Mesothelial cell of epicardium (in vitro differentiated cells): ENCODE measurements around the gene KPNA1. TPM values are rescaled to one million over a fixed set of nuclear protein-coding genes. Genes with fewer than 3 reads are reported as not detected.

Source experiments
- DNase-seq, 2 experiments: peaks; one replicate each; pipeline ENCODE4 v3.0.0; 2021; ENCODE audit warnings: low spot score in 2 of 2; ENCODE audit not compliant: unreplicated experiment in 2 of 2
- H3K27ac Mint-ChIP-seq: 2 replicates; pipeline ENCODE4 v1.8.0; 2021; ENCODE audit warnings: mixed read lengths
- H3K27me3 Mint-ChIP-seq: 2 replicates; pipeline ENCODE4 v1.8.0; 2021; ENCODE audit warnings: low read depth, mixed read lengths
- H3K36me3 Mint-ChIP-seq: 2 replicates; pipeline ENCODE4 v1.8.0; 2021; ENCODE audit warnings: mixed read lengths
- H3K4me1 Mint-ChIP-seq: 2 replicates; pipeline ENCODE4 v1.8.0; 2021; ENCODE audit warnings: mixed read lengths
- H3K4me3 Mint-ChIP-seq: 2 replicates; pipeline ENCODE4 v1.8.0; 2021; ENCODE audit warnings: mild to moderate bottlenecking, moderate library complexity, mixed read lengths
- H3K9me3 Mint-ChIP-seq: 2 replicates; pipeline ENCODE4 v1.8.0; 2021; ENCODE audit warnings: mixed read lengths
- CTCF ChIP-seq: fragments of 200-600 bp; sonication (generic); IDR thresholded peaks from one replicate; pipeline ENCODE4 v1.5.0; 2021; ENCODE audit warnings: antibody characterized with exemption; ENCODE audit not compliant: unreplicated experiment
- total RNA-seq: library from RNA; stranded (reverse); gene quantifications from 3 replicates; pipeline ENCODE4 v1.2.1, GENCODE V29; 2021

KPNA1 gene
- total RNA-seq, 1 donor from 2014 or later, result 66.3 TPM

GRCh38 chr3:122535964-122536631 is 21.4 kb upstream of the KPNA1 start:
- no peak for TF ChIP-seq CTCF
- Mint-ChIP-seq H3K27ac (no peak overlapping the region), H3K9me3 (no peaks in the 10 kb centered on the region), H3K4me3 (no peak overlapping the region), H3K27me3 (no peaks in the 10 kb centered on the region), H3K36me3 (peaks cover 48% of the 10 kb centered on the region), H3K4me1 (no peaks in the 10 kb centered on the region)
- DNase-seq, result no peak

DNA sequence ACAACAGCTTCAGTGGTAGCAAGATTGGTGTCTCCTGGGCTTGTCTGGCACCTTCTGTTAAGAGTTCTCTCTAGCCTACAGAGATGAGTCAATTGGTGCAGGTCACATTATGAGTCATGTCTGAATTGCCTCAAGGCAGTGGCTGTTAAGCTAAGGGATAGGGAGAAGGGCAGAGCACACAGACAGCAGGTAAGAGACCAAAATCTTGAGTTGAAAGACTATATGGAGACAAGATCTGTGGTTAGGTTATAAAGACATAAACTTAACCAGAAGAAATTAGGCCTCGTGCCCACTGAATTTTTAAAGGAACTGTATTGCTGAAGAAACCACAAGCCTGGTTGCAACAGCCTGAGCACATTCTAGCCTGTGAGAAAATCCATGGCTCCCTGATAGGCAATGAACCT is 19.2 kb upstream of the KPNA1 start:
- Mint-ChIP-seq H3K27me3 (no peaks in the 10 kb centered on the region), H3K4me3 (no peak overlapping the region), H3K36me3 (peaks cover 47% of the 10 kb centered on the region), H3K4me1 (no peaks in the 10 kb centered on the region), H3K9me3 (no peaks in the 10 kb centered on the region), H3K27ac (no peak overlapping the region)
- DNase-seq, result no peak
- no peak for TF ChIP-seq CTCF

DNA sequence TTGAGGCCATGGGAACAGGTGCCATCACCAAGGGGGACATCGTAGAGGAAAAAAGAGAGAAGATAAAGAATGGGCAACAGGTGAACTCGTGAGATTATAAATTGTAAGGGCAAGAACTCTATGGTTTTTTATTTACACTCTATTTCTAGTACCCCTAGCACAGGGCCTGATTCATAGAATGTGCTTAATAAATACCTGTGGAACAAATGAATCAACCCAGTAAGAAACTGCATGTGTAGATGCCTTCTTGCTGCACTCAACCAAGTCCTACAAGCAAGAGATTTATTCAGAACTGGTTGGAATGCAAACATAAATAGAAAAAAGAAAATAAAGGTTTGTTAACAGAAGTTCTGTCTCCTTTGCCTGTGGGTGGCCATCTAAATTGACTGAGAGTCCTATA is 18.7 kb upstream of the KPNA1 start:
- H3K9me3 Mint-ChIP-seq, result no peaks in the 10 kb centered on the region
- peaks cover 45% of the 10 kb centered on the region for H3K36me3 Mint-ChIP-seq
- H3K27ac Mint-ChIP-seq, result no peak overlapping the region
- DNase-seq, result no peak
- no peak overlapping the region for H3K4me3 Mint-ChIP-seq
- TF ChIP-seq CTCF, result no peak
- no peaks in the 10 kb centered on the region for H3K4me1 Mint-ChIP-seq
- H3K27me3 Mint-ChIP-seq, result no peaks in the 10 kb centered on the region

GRCh38 chr3:122530164-122530563 is 15.4 kb upstream of the KPNA1 start:
- no peak for DNase-seq
- H3K4me1 Mint-ChIP-seq, result no peaks in the 10 kb centered on the region
- no peaks in the 10 kb centered on the region for H3K9me3 Mint-ChIP-seq
- H3K27me3 Mint-ChIP-seq, result no peaks in the 10 kb centered on the region
- no peak overlapping the region for H3K4me3 Mint-ChIP-seq
- TF ChIP-seq CTCF, result no peak
- no peak overlapping the region for H3K27ac Mint-ChIP-seq
- peaks cover 32% of the 10 kb centered on the region for H3K36me3 Mint-ChIP-seq

GRCh38 chr3:122523317-122523716 is 8.6 kb upstream of the KPNA1 start:
- no peaks in the 10 kb centered on the region for H3K9me3 Mint-ChIP-seq
- H3K4me1 Mint-ChIP-seq, result no peaks in the 10 kb centered on the region
- no peaks in the 10 kb centered on the region for H3K36me3 Mint-ChIP-seq
- TF ChIP-seq CTCF, result no peak
- H3K4me3 Mint-ChIP-seq, result no peak overlapping the region
- H3K27ac Mint-ChIP-seq, result no peak overlapping the region
- DNase-seq, result no peak
- H3K27me3 Mint-ChIP-seq, result peaks cover 3% of the 10 kb centered on the region

- H3K4me3 Mint-ChIP-seq, result no peak overlapping the region
- peaks cover 3% of the 10 kb centered on the region for H3K27me3 Mint-ChIP-seq
- DNase-seq, result no peak
- H3K9me3 Mint-ChIP-seq, result no peaks in the 10 kb centered on the region
- TF ChIP-seq CTCF, result no peak
- no peaks in the 10 kb centered on the region for H3K4me1 Mint-ChIP-seq
- no peaks in the 10 kb centered on the region for H3K36me3 Mint-ChIP-seq
- H3K27ac Mint-ChIP-seq, result no peak overlapping the region
Measured at GRCh38 chr3:122520861-122521260, 6.1 kb upstream of the KPNA1 start.
